IPS-18c (cell line): ENCODE data around the gene PIK3R2.

ENCODE experiments used
- H3K4me3 ChIP-seq: 2 replicates; pipeline ENCODE4 v1.7.0; 2013; ENCODE audit warnings: low read depth, mild to moderate bottlenecking, low read length, moderate library complexity; ENCODE audit not compliant: insufficient read depth
- H3K9me3 ChIP-seq: one replicate; pipeline ENCODE4 v1.6.1; 2013; ENCODE audit warnings: mild to moderate bottlenecking, low read length, moderate library complexity; ENCODE audit not compliant: control insufficient read depth, insufficient read depth

PIK3R2 gene

GRCh38 chr19:18179957-18180356 is 27.0 kb downstream of the PIK3R2 start:
- H3K4me3 ChIP-seq, result no peak overlapping the region
- no peaks in the 10 kb centered on the region for H3K9me3 ChIP-seq

- Histone ChIP-seq H3K9me3 (no peaks in the 10 kb centered on the region), H3K4me3 (no peak overlapping the region)
Observed at GRCh38 chr19:18183529-18183928, 30.6 kb downstream of the PIK3R2 start.

DNA sequence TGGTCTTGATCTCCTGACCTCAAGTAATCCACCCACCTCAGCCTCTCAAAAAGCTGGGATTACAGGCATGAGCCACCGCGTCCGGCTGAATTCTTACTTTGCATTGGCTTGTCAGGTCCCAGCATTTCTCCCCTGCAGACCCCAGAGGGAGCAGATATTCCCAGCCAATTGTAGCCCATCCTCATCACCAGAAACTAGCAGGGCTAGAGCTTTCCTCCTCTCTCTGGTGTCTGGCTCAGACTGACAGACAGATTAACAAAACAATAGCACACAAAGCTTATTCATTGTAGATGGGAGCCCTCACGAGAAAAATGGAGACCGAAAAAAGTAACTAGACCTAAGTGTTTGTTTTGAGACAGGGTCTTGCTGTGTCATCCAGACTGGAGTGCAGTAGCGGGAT is 32.6 kb downstream of the PIK3R2 start:
- no peak overlapping the region for H3K4me3 ChIP-seq
- no peaks in the 10 kb centered on the region for H3K9me3 ChIP-seq

DNA sequence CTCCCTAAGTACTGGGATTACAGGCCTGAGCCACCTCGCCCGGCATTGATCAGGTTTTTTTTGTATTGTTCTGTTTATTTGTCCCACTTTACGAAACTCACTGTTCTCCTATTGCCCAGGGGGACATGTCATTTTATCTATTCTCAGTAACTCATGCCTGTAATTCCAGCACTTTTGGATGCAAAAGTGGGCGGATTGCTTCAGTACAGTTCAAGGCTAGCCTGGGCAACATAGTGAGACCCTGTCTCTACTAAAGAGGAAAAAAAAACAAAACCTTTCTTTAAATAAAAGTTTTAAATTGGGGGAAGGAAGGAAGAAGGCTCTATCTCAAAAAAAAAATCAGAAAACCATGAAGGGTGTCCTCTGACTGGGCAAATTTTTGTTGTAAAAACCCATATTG is 37.3 kb downstream of the PIK3R2 start:
- no peaks in the 10 kb centered on the region for H3K9me3 ChIP-seq
- no peak overlapping the region for H3K4me3 ChIP-seq

DNA sequence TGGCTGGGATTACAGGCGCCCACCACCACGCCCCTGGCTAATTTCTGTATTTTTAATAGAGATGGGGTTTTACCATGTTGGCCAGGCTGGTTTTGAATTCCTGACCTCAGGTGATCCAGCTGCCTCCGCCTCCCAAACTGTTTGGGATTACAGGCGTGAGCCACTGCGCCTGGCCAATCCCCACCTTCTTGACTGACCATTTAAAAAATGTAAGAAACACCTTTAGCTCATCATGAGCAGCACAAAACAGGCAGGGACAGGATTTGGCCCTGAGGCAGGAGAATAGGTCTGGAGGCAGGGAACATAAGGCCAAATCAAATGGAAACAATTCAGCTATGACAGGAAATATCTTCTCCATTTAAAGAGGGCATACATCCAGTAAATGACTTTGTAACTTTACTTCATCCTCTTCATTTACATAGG is 38.7 kb downstream of the PIK3R2 start:
- no peak overlapping the region for H3K4me3 ChIP-seq

DNA sequence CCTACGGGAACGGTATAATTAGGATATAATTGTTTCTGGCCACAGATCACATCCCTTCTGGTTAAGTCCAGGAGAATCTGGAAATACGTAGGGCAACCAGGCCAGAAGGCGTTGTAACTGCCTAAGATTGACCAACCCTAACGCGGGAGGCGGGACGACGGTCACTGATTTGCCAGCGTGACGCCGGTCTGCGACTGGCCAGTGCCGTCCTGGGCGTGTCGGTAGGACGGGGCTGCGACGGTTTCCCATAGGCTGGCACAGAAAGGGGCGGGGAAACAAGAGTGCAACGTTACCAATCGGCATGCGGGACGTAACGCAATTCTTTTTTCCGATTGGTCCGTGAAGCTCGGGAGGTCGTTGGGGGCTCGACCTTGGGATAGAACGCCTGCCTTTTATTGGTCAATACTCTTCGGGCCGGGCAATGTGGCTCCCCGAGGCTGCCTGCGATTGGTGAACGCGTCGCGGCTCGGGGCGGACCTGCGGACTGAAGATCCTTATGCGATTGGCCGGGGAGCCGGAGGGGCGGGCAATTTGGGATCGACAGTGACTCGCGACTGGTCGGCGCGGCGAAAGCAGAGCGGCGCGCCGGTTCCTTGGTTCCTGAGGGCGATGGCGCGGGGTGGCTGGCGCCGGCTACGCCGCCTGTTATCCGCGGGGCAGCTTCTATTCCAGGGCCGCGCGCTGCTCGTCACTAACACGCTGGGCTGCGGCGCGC is 39.9 kb downstream of the PIK3R2 start, which contains the start of gene MPV17L2:
TSS of gene MPV17L2 (plus strand) at position 546 of the 715 bp plus-strand sequence. CDS start at position 610, 64 bp downstream.
- H3K9me3 ChIP-seq, result no peaks in the 10 kb centered on the region

More for the DNA sequence above, 38.7 kb downstream of the PIK3R2 start:
- H3K9me3 ChIP-seq, result no peaks in the 10 kb centered on the region

DNA sequence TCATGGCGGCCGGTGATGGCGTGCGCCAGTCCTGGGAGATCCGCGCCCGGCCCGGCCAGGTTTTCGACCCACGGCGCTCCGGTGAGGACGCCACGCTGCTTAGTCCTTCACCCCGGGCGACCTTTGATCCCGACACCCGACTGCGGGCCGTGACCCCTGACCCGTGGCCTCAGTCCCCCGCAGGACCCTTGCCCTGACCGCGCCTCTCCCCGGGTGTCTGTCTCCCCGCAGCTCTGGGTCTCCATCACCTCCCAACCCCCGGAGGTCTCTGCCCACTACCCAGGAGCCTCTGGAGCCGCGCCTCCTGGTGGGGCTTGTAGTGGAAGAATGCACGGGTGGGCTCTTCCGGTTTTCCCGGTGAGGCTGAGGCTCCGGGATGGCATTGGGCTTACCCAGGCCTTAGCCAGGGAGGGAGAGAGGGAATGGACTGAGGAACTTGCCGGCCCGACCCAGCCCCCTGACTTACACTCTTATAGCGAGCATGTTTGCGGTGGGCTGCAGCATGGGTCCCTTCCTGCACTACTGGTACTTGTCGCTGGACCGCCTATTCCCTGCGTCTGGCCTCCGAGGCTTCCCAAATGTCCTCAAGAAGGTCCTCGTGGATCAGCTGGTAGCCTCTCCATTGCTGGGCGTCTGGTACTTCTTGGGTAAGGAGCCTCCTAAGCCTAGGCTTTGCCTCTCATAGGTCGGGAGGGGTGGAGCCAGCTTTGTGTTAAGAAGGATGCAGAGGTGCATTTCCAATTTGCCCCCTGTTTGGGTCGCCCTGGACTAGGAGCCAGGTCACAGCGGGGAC is 40.6 kb downstream of the PIK3R2 start:
- H3K9me3 ChIP-seq, result no peaks in the 10 kb centered on the region

More for the DNA sequence above, 39.9 kb downstream of the PIK3R2 start, which contains the start of gene MPV17L2:
- H3K4me3 ChIP-seq, result peak within 1 kb of the TSS; percentile 87

DNA sequence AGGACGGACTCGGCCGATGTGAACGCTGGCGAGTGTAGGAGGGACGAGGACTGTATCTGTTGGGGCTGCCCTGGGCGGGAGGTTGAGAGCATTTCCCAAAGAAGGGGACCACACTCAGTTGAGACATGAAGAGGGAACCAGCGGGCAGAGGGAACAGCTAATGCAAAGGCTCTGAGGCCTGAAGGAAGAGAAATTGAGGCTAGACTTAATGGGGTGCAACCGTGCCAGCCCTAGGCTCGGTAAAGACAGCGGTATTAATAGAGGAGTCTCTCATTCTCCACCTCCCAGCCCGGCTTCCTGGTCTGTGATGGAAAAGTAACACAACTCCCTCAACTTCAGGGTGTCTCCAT is 41.2 kb downstream of the PIK3R2 start:
- Histone ChIP-seq H3K4me3 (peak overlapping the region; percentile 87), H3K9me3 (no peaks in the 10 kb centered on the region)

More for the DNA sequence above, 40.6 kb downstream of the PIK3R2 start:
- peak overlapping the region; percentile 87 for H3K4me3 ChIP-seq

- Histone ChIP-seq H3K9me3 (no peaks in the 10 kb centered on the region), H3K4me3 (peak overlapping the region; percentile 9)
Observed at GRCh38 chr19:18194554-18195238, 41.7 kb downstream of the PIK3R2 start.

DNA sequence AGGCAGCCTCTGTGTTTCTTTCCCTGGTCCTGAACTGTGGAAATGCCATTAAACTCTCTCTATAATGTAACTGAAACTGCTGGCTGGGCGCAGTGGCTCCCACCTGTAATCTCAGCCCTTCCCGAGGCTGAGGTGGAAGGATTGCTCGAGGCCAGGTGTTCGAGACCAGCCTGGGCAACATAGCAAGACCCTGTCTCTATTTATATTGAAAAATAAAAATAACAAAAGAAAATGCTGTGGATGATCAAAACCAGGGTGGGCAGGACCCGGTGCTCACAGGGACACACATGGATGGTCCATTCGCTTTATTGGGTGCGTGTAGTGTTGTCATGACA is 43.5 kb downstream of the PIK3R2 start:
- H3K9me3 ChIP-seq, result no peaks in the 10 kb centered on the region

GRCh38 chr19:18197306-18197705 is 44.3 kb downstream of the PIK3R2 start:
- Histone ChIP-seq H3K9me3 (no peaks in the 10 kb centered on the region), H3K4me3 (no peak overlapping the region)

More for the DNA sequence above, 43.5 kb downstream of the PIK3R2 start:
- H3K4me3 ChIP-seq, result no peak overlapping the region

- H3K4me3 ChIP-seq, result no peak overlapping the region
- H3K9me3 ChIP-seq, result no peaks in the 10 kb centered on the region
Observed at GRCh38 chr19:18197941-18198340, 45.0 kb downstream of the PIK3R2 start.

- no peak overlapping the region for H3K4me3 ChIP-seq
Observed at GRCh38 chr19:18198374-18198773, 45.4 kb downstream of the PIK3R2 start.

GRCh38 chr19:18202397-18202777 is 49.4 kb downstream of the PIK3R2 start:
- H3K9me3 ChIP-seq, result no peaks in the 10 kb centered on the region
- H3K4me3 ChIP-seq, result no peak overlapping the region

More at GRCh38 chr19:18198374-18198773, 45.4 kb downstream of the PIK3R2 start:
- H3K9me3 ChIP-seq, result no peaks in the 10 kb centered on the region

- peak overlapping the region; percentile 86 for H3K4me3 ChIP-seq
- no peaks in the 10 kb centered on the region for H3K9me3 ChIP-seq
Observed at GRCh38 chr19:18202778-18203407, 49.9 kb downstream of the PIK3R2 start.

DNA sequence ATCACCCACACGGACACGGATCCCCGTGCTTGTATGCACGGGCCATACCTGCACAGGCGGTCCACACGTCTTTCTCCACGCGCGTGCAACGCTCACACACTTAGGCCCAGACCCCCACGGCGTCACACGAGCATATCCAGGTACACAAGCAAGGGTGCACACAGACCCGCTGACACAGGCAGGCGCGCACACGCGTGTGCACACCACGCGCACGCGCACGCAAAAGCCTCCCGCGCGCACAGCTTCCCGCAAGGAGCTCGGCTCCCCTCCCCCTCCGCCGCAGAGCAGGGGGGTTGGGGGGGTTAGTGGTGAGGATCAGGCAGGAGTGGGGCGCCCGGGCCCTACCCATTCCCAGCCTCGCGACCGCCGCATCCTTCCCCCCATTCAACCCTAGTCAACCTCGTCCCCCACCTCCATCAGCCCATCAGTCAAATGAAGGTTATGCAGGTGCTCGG is 50.5 kb downstream of the PIK3R2 start:
- Histone ChIP-seq H3K4me3 (peak overlapping the region; percentile 86), H3K9me3 (no peaks in the 10 kb centered on the region)

GRCh38 chr19:18203863-18204393 is 51.0 kb downstream of the PIK3R2 start, which contains the start of gene RAB3A:
Gene RAB3A (minus strand): TSS chr19:18204042. CDS start chr19:18202740, 1,302 bp downstream.
- Histone ChIP-seq H3K4me3 (peak within 1 kb of the TSS; percentile 86), H3K9me3 (no peaks in the 10 kb centered on the region)
